K562 (cell line): ENCODE results near the gene ITPR3. TPM values are rescaled to one million over a fixed set of nuclear protein-coding genes. Genes with fewer than 3 reads are reported as not detected.

Experiments
- CBFA2T3 ChIP-seq: fragments of 450-650 bp; IDR thresholded peaks from 2 replicates; pipeline ENCODE4 v1.6.1; 2017
- CBX1 ChIP-seq: sonication (generic); IDR thresholded peaks from 2 replicates; pipeline ENCODE4 v1.6.1; 2016; ENCODE audit warnings: antibody characterized with exemption, low read depth, mild to moderate bottlenecking
- CCAR2 ChIP-seq: fragments of 200-400 bp; formaldehyde crosslinking; IDR thresholded peaks from 2 replicates; pipeline ENCODE4 v1.6.1; 2017; ENCODE audit warnings: mild to moderate bottlenecking, low read depth, low read length
- CEBPB ChIP-seq: fragments of 450-650 bp; IDR thresholded peaks from 2 replicates; pipeline ENCODE4 v1.6.1; 2016; ENCODE audit warnings: missing genetic modification characterization, missing compliant biosample characterization
- CEBPG ChIP-seq, 3 experiments: fragments of 200-800 bp in 1 of 3; sonication (Bioruptor generic) in 1 of 3; sonication (generic) in 1 of 3; formaldehyde crosslinking in 1 of 3; IDR thresholded peaks in 2 of 3; conservative IDR thresholded peaks in 1 of 3; 2 replicates each; pipeline versions ENCODE4 v1.6.1 to v1.8.0; 2016 to 2022; ENCODE audit warnings: missing compliant biosample characterization in 2 of 3, missing genetic modification characterization in 2 of 3, mild to moderate bottlenecking in 1 of 3, missing genetic modification reagents in 1 of 3
- CEBPZ ChIP-seq: fragments of 150-350 bp; IDR thresholded peaks from 2 replicates; pipeline ENCODE4 v1.6.1; 2014; ENCODE audit warnings: low read depth, mild to moderate bottlenecking, low read length, borderline replicate concordance
- CHCHD3 ChIP-seq: fragments of 250-450 bp; sonication (Bioruptor Pico); IDR thresholded peaks from 2 replicates; pipeline ENCODE4 v2.1.2; 2022; ENCODE audit warnings: mild to moderate bottlenecking
- EP300 ChIP-seq: IDR thresholded peaks from 2 replicates; pipeline ENCODE4 v1.6.1; 2012; ENCODE audit warnings: low read length, improper control_type of control experiment
- JUN ChIP-seq, 2 experiments: sonication (generic) in 1 of 2; formaldehyde crosslinking in 1 of 2; IDR thresholded peaks; 2 replicates each; pipeline versions ENCODE4 v1.6.1 to v1.8.0; 2012 to 2022; ENCODE audit warnings: borderline replicate concordance in 2 of 2, mild to moderate bottlenecking in 2 of 2, improper control_type of control experiment in 1 of 2, low read depth in 1 of 2, low read length in 1 of 2, missing genetic modification reagents in 1 of 2
- KDM1A ChIP-seq, 2 experiments: fragments of 450-650 bp; IDR thresholded peaks; 2 replicates each; pipeline ENCODE4 v1.6.1; 2016; ENCODE audit warnings: mild to moderate bottlenecking in 2 of 2
- MYC ChIP-seq, 2 experiments: fragments of 250-450 bp in 1 of 2; sonication (Bioruptor Pico) in 1 of 2; IDR thresholded peaks; 2 replicates each; pipeline versions ENCODE4 v1.5.1 to v1.6.1; 2012 to 2021; ENCODE audit warnings: low read depth in 2 of 2, borderline replicate concordance in 1 of 2, improper control_type of control experiment in 1 of 2, low read length in 1 of 2, mild to moderate bottlenecking in 1 of 2, moderate library complexity in 1 of 2
- NCOA4 ChIP-seq: fragments of 450-650 bp; IDR thresholded peaks from 2 replicates; pipeline ENCODE4 v1.6.1; 2018; ENCODE audit warnings: mild to moderate bottlenecking; ENCODE audit not compliant: partially characterized antibody
- NFIC ChIP-seq: fragments of 450-650 bp; IDR thresholded peaks from 2 replicates; pipeline ENCODE4 v1.6.1; 2017; ENCODE audit warnings: mild to moderate bottlenecking, inconsistent platforms
- NFRKB ChIP-seq: fragments of 450-650 bp; IDR thresholded peaks from 2 replicates; pipeline ENCODE4 v1.6.1; 2016; ENCODE audit warnings: low read depth
- PHF21A ChIP-seq: fragments of 450-650 bp; IDR thresholded peaks from 2 replicates; pipeline ENCODE4 v1.6.1; 2017; ENCODE audit warnings: low read depth, borderline replicate concordance
- PURB ChIP-seq: sonication (generic); formaldehyde crosslinking; IDR thresholded peaks from 2 replicates; pipeline ENCODE4 v1.9.0; 2021; ENCODE audit warnings: low read depth, mild to moderate bottlenecking, missing genetic modification reagents
- RCOR1 ChIP-seq, 2 experiments: IDR thresholded peaks; 2 replicates each; pipeline ENCODE4 v1.6.1; 2012; ENCODE audit warnings: low read depth in 2 of 2, low read length in 2 of 2, borderline replicate concordance in 1 of 2, improper control_type of control experiment in 1 of 2
- SOX6 ChIP-seq: fragments of 450-650 bp; IDR thresholded peaks from 2 replicates; pipeline ENCODE4 v1.6.1; 2014; ENCODE audit warnings: mild to moderate bottlenecking
- THRAP3 ChIP-seq: fragments of 450-650 bp; IDR thresholded peaks from 2 replicates; pipeline ENCODE4 v1.6.1; 2016; ENCODE audit warnings: mild to moderate bottlenecking, inconsistent platforms, borderline replicate concordance
- THRB ChIP-seq: fragments of 450-650 bp; formaldehyde crosslinking; conservative IDR thresholded peaks from 2 replicates; pipeline ENCODE4 v1.4.0; 2022; ENCODE audit warnings: mild to moderate bottlenecking, missing genetic modification characterization
- ZBED1 ChIP-seq: IDR thresholded peaks from 2 replicates; pipeline ENCODE4 v1.6.1; 2014
- ZNF212 ChIP-seq: fragments of 450-650 bp; formaldehyde crosslinking; IDR thresholded peaks from 2 replicates; pipeline ENCODE4 v1.4.0; 2020; ENCODE audit warnings: mild to moderate bottlenecking
- polyA plus RNA-seq, 8 experiments: library from polyadenylated mRNA; depleted of rRNA in 4 of 8; stranded (reverse) in 5 of 8; unstranded in 3 of 8; fragments of >200 nt; fragmentation: Nextera tagmentation in 2 of 8; fragmentation: Illumina TruSeq in 1 of 8; extraction: Ambion mirVana in 2 of 8; extraction: Trizol in 1 of 8; gene quantifications; 2 replicates each; pipeline versions ENCODE4 v1.2.1 to v1.2.3, GENCODE V29; 2011 to 2014; ENCODE audit warnings: inconsistent platforms in 1 of 8, missing spikeins in 1 of 8
- total RNA-seq, 7 experiments: library from RNA; depleted of rRNA in 6 of 7; stranded (reverse); fragments of >200 nt in 6 of 7; fragmentation: Illumina TruSeq in 2 of 7; extraction: Trizol in 2 of 7; gene quantifications; 2 replicates each; pipeline versions ENCODE4 v1.2.1 to v1.2.3, GENCODE V29; 2011 to 2021; ENCODE audit warnings: low replicate concordance in 1 of 7
- TF ChIP-seq, protein P1 (sequence below), 2 experiments: fragments of 200-800 bp in 1 of 2; sonication (Bioruptor generic) in 1 of 2; sonication (generic) in 1 of 2; formaldehyde crosslinking in 1 of 2; IDR thresholded peaks in 1 of 2; conservative IDR thresholded peaks in 1 of 2; 2 replicates each; pipeline versions ENCODE4 v1.5.0 to v1.6.1; 2016 to 2020; ENCODE audit warnings: missing compliant biosample characterization in 1 of 2, missing genetic modification characterization in 1 of 2, missing genetic modification reagents in 1 of 2

ITPR3 gene
- total and polyA plus RNA-seq, 9 of the 15 experiments (the other 6 are each of a cell fraction or from before 2014, with no cell fraction given), result 0.39 to 35.7 (median 13.2) TPM

GRCh38 chr6:33616913-33617312, 4.2 kb upstream of the ITPR3 start (continued):
- TF ChIP-seq CEBPZ (no peak), CEBPB (tag) (peak; percentile 86), CHCHD3 (CRISPR knock-in tag) (no peak), ZBED1 (no peak), ZNF212 (no peak), CBFA2T3 (peak; percentile 79), JUN (IDR thresholded peaks at IDR 0.05; ENCODE audit: borderline replicate concordance, low read depth, low read length) (no peak), JUN (CRISPR knock-in tag; IDR thresholded peaks at IDR 0.05; ENCODE audit: borderline replicate concordance) (no peak), PHF21A (no peak), CCAR2 (no peak), NCOA4 (no peak), KDM1A (IDR thresholded peaks at IDR 0.05) (0 out of 4 replicates have a peak, but pooled peaks of 1 of the 2 experiments have one; percentile 34), CBX1 (no peak), THRB (CRISPR knock-in tag) (no peak), THRAP3 (no peak), EP300 (peak; percentile 44; the same call in 1 of the 2 replicates), MYC (IDR thresholded peaks at IDR 0.05; ENCODE audit: low read depth, low read length) (no peak), MYC (CRISPR knock-in tag; IDR thresholded peaks at IDR 0.05; ENCODE audit: borderline replicate concordance, low read depth) (no peak), PURB (CRISPR knock-in tag) (no peak), RCOR1 (IDR thresholded peaks at IDR 0.05; ENCODE audit: borderline replicate concordance in 1 of 2, low read depth in 2 of 2, low read length in 2 of 2) (peak in 1 of 2 experiments; percentile 84; a peak in 2 of 4 replicates), CEBPG (CRISPR knock-in tag; IDR thresholded peaks at IDR 0.05) (peak; percentile 74), CEBPG (tag; conservative IDR thresholded peaks at IDR 0.05 in 1 of 2, IDR thresholded peaks at IDR 0.05 in 1 of 2) (peak; percentile 30 to 78; a peak in 3 of 4 replicates), SOX6 (peak; percentile 69), NFIC (0 out of 2 replicates have a peak, but pooled peaks have one; percentile 8), NFRKB (no peak)
- TF ChIP-seq, protein P1, sequence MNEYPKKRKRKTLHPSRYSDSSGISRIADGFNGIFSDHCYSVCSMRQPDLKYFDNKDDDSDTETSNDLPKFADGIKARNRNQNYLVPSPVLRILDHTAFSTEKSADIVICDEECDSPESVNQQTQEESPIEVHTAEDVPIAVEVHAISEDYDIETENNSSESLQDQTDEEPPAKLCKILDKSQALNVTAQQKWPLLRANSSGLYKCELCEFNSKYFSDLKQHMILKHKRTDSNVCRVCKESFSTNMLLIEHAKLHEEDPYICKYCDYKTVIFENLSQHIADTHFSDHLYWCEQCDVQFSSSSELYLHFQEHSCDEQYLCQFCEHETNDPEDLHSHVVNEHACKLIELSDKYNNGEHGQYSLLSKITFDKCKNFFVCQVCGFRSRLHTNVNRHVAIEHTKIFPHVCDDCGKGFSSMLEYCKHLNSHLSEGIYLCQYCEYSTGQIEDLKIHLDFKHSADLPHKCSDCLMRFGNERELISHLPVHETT (CRISPR knock-in tag; conservative IDR thresholded peaks at IDR 0.05 in 1 of 2, IDR thresholded peaks at IDR 0.05 in 1 of 2), result no peak
